Natural killer cell treated with Interleukin-12 subunit alpha and Interleukin-12 subunit beta and Interleukin-15 and Interleukin-18, amount 100 ng/mL, for 72 hours (primary cell): ENCODE results near the gene DOCK1. TPM values are rescaled to one million over a fixed set of nuclear protein-coding genes. Genes with fewer than 3 reads are reported as not detected.

Source experiments
- ATAC-seq, 2 donors: fragments of 150-1000 bp; cut with Tn5 transposase in 1 of 2; sonication (Bioruptor Pico), chemical (Tn5 transposase) in 1 of 2; 2 replicates each; pipeline ENCODE4 v1.10.0; 2021
- DNase-seq: peaks from one replicate; pipeline ENCODE4 v3.0.0; 2022; ENCODE audit warnings: low spot score
- H3K27ac Mint-ChIP-seq, 2 donors: 1 replicate in 1 of 2; 2 replicates in 1 of 2; pipeline ENCODE4 v1.8.0; 2022; ENCODE audit warnings: mixed read lengths in 2 of 2, mild to moderate bottlenecking in 1 of 2, moderate library complexity in 1 of 2
- H3K27me3 Mint-ChIP-seq, 2 donors: 1 replicate in 1 of 2; 2 replicates in 1 of 2; pipeline ENCODE4 v1.8.0; 2022; ENCODE audit warnings: mixed read lengths in 2 of 2
- H3K36me3 Mint-ChIP-seq: one replicate; pipeline ENCODE4 v1.8.0; 2022; ENCODE audit warnings: mixed read lengths
- H3K4me1 Mint-ChIP-seq, 2 donors: 1 replicate in 1 of 2; 2 replicates in 1 of 2; pipeline ENCODE4 v1.8.0; 2022; ENCODE audit warnings: low read depth in 2 of 2, mixed read lengths in 2 of 2, mild to moderate bottlenecking in 1 of 2
- H3K4me3 Mint-ChIP-seq: one replicate; pipeline ENCODE4 v1.8.0; 2022; ENCODE audit warnings: mixed read lengths
- H3K9me3 Mint-ChIP-seq: 2 replicates; pipeline ENCODE4 v1.8.0; 2022; ENCODE audit warnings: mixed read lengths
- total RNA-seq, 2 donors: library from RNA; stranded (reverse); gene quantifications; one replicate each; pipeline ENCODE4 v1.2.3, GENCODE V29; 2022

DOCK1 gene
- total RNA-seq, 2 donors from 2014 or later = 0.28 to 1.3 TPM

DNA sequence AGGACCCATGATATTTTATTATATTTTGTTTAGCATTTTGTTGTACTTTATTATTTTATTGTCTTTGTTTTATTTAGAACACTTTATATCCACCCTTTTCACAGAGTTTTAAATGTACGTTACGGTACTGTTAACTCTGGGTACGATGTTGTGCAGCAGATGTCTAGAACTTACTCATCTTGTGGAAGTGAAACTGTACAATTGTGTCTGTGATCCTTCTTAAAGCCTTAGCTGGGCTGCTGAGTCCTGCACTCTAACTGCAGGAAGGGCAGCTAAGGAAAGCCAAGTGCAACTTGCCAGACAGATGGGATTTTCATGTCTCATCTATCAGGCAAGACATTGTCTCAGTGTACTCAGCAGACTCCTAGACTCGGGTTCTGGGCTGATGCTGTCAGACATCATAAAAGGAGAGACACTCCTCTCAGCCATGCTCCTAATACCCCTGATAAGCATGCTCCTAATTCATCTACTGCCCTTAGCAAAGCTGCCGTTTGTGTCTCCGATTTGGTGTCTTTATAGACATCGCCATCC, 305.8 kb downstream of the DOCK1 start:
- ATAC-seq = no peak
- H3K27me3 Mint-ChIP-seq = peaks cover 9 to 22% of the 10 kb centered on the region in 2 donors
- no peaks in the 10 kb centered on the region for H3K9me3 Mint-ChIP-seq
- H3K4me3 Mint-ChIP-seq = no peak overlapping the region
- H3K4me1 Mint-ChIP-seq = no peaks in the 10 kb centered on the region
- no peaks in the 10 kb centered on the region for H3K36me3 Mint-ChIP-seq
- no peak for DNase-seq
- no peak overlapping the region for H3K27ac Mint-ChIP-seq

DNA sequence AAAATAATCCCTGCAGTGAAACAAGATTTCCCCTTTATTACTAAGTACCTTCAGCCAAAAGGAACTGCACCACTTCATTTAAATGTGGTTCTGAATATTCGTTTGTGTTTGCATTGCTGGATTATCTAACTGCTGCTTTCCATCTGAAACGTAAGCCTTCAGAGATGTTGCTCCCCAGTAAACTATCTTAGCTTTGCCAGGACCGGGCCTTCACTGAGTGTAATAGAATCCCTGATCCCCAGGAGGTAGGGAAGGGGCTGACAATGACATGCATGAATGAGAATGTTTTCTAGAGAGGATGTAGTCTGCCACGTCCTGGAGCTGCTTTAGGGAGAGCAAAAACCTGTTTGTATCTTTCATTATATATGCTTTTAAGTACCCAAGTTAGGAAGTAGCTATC, 310.6 kb downstream of the DOCK1 start:
- H3K27me3 Mint-ChIP-seq = peaks cover 22 to 32% of the 10 kb centered on the region in 2 donors
- no peaks in the 10 kb centered on the region for H3K9me3 Mint-ChIP-seq
- no peak overlapping the region for H3K27ac Mint-ChIP-seq
- no peak for ATAC-seq
- no peak for DNase-seq
- no peaks in the 10 kb centered on the region for H3K4me1 Mint-ChIP-seq
- no peak overlapping the region for H3K4me3 Mint-ChIP-seq
- H3K36me3 Mint-ChIP-seq = no peaks in the 10 kb centered on the region

DNA sequence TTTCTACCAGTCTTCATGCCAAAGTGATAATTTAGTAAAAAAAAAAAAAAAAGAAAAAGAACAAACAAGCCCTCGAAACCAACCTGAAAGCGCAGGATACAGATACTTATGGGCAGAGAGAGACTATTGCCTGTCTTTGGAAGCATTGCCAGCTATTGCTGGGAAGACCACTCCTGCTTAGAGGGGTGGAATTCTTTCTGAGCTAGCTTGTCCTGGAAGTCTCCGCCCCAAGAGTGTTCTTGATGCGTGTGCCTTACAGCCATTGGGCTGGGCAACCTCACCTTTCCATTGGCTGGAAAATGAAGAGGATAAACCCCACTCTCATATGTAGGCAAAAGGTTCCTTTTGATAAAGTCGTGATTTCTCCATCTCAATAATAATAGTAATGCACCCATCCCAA, 311.0 kb downstream of the DOCK1 start:
- Mint-ChIP-seq H3K4me3 (no peak overlapping the region), H3K27me3 (peaks cover 22 to 28% of the 10 kb centered on the region in 2 donors), H3K4me1 (no peaks in the 10 kb centered on the region), H3K27ac (no peak overlapping the region), H3K36me3 (no peaks in the 10 kb centered on the region), H3K9me3 (no peaks in the 10 kb centered on the region)
- ATAC-seq (no peak), DNase-seq (no peak)

DNA sequence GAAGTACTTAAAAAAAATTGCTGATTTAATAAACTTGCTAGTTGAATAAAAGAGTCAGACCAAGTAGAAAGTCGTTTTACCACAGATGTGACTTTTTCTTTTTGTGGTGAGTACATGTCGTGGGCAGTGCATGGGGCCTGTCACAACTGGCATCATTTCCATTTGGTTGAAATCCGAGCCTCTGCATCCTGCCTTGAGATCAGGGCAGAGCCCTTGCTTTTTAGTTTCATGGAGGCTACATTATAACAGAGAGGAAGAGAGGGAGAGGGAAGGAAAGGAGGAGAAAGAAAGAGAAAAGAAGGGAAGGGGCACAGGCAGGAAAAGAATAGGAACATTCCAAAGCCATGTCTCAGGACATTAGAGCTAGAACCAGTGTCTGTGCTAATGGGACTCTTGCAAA, 311.6 kb downstream of the DOCK1 start:
- ATAC-seq (no peak), DNase-seq (no peak)
- Mint-ChIP-seq H3K36me3 (no peaks in the 10 kb centered on the region), H3K4me3 (no peak overlapping the region), H3K27ac (no peak overlapping the region), H3K9me3 (no peaks in the 10 kb centered on the region), H3K4me1 (no peaks in the 10 kb centered on the region), H3K27me3 (peaks cover 26 to 28% of the 10 kb centered on the region in 2 donors)

DNA sequence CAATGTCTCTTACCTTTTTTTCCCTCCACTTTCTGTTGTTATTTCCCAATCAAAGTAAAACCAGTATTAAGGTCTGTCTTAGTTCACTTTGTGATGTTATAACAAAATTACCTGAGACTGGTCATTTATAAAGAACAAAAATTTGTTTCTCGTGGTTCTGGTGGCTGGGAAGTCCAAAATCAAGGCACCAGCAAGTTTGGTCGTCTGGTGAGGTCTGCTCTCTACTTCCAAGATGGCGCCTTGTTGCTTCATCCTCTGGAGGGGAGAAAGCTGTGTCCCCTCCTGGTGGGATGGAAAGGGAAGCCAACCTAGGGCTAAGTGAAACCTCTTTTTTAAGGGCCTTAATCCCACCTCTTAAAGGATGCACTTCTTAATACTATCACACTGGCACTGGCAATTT, 313.4 kb downstream of the DOCK1 start:
- DNase-seq (no peak), ATAC-seq (no peak)
- H3K36me3 Mint-ChIP-seq = no peaks in the 10 kb centered on the region
- no peaks in the 10 kb centered on the region for H3K4me1 Mint-ChIP-seq
- no peak overlapping the region for H3K4me3 Mint-ChIP-seq
- peaks cover 34 to 36% of the 10 kb centered on the region in 2 donors for H3K27me3 Mint-ChIP-seq
- no peak overlapping the region for H3K27ac Mint-ChIP-seq
- no peaks in the 10 kb centered on the region for H3K9me3 Mint-ChIP-seq

DNA sequence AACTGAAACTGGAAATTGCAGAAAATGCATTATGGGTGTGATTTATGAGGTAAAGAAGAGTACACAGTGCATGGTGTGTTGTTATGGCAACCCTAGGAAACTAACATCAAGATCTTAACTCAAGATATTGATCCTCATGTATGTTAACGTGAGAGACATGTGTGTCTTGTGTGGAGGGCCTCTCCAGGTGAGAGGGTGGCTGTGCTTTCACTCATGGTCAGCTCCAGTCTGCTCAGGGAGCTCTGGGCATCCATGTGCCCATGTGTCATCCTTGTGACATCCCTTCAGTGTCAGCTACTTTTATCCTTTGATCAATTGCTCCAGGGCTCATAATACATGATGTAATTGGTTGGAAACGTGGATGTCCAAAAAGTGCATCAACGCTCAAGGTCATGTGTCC, 316.1 kb downstream of the DOCK1 start:
- no peak for ATAC-seq
- H3K27ac Mint-ChIP-seq = no peak overlapping the region
- H3K4me1 Mint-ChIP-seq = no peaks in the 10 kb centered on the region

DNA sequence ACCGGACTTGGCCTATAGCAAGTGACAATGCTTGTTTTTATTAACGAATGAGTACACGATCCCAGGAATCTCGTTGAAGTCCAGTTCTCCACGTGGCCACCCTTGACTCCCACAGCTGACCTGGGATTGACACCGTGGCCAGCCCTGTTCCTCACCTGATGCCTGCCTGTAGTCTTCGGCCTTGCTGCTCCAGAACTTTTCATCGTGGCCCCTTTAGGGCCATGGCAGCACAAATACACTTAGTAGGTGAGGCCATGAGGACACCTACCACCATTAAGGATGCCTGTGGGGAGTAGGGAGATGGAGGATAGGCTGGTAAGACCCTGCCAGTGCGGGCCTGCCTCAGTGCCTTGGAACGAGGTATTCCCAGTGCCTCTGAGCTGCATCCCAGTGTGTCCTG, 321.8 kb downstream of the DOCK1 start:
- no peaks in the 10 kb centered on the region for H3K36me3 Mint-ChIP-seq
- DNase-seq (no peak), ATAC-seq (no peak)
- no peak overlapping the region for H3K4me3 Mint-ChIP-seq
- peaks cover 0 to 3% of the 10 kb centered on the region in 2 donors for H3K4me1 Mint-ChIP-seq
- peaks cover 14 to 18% of the 10 kb centered on the region in 2 donors for H3K27me3 Mint-ChIP-seq
- H3K27ac Mint-ChIP-seq = no peak overlapping the region
- no peaks in the 10 kb centered on the region for H3K9me3 Mint-ChIP-seq

More for the DNA sequence above, 316.1 kb downstream of the DOCK1 start:
- H3K27me3 Mint-ChIP-seq = peaks cover 25 to 26% of the 10 kb centered on the region in 2 donors
- no peak for DNase-seq
- no peaks in the 10 kb centered on the region for H3K9me3 Mint-ChIP-seq
- no peaks in the 10 kb centered on the region for H3K36me3 Mint-ChIP-seq
- H3K4me3 Mint-ChIP-seq = no peak overlapping the region

DNA sequence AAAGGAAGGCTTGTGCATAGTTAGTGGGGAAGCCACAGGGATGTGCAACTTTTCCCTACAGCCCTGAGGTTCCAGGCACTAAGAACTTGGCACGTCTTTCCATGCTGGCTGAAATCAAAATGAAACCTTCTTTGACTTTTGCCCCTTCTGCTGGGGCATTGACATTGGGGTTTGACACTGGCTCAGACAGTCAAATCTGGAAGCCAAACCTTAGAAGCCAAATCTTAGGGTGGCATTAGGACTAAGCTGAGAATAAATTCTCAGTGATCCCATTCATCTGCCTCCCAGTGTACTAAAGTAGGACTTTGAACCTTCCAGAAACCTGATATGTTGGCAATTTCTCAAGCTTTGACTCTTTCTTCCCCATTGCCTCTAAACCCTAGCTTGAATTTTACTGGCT, 322.4 kb downstream of the DOCK1 start:
- Mint-ChIP-seq H3K27me3 (peaks cover 9 to 14% of the 10 kb centered on the region in 2 donors), H3K4me3 (no peak overlapping the region), H3K36me3 (no peaks in the 10 kb centered on the region), H3K4me1 (peaks cover 0 to 3% of the 10 kb centered on the region in 2 donors), H3K27ac (no peak overlapping the region), H3K9me3 (no peaks in the 10 kb centered on the region)
- DNase-seq (no peak), ATAC-seq (no peak)

DNA sequence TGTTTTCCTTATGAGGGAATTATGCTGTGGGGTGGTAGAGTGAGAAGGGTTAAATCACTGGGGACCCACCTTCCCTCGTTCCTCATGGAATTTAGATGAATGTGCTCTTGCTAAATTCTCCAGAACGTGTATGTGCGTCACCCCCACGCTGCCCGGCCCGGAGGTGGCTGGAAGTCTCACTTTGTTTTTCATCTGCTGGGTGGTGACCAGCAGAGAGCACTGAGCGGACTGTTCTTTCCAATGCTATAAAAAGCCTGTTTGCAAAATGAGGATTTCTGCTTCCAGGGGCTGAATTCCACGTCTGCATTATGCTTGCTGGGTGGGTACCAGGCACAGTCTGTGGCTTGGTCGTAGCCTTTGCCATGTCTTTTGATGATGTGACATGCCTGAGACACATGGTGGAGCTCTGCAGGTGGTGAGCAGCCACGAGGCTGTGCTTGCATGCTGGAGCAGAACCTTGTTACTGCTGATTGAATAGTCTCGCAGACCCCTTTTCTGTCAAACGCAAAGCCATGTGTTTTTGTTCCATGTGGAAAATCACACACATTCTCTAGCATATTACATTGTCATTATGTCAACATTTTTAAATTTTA, 323.1 kb downstream of the DOCK1 start:
- DNase-seq = no peak
- no peak overlapping the region for H3K27ac Mint-ChIP-seq
- ATAC-seq = no peak
- H3K4me3 Mint-ChIP-seq = no peak overlapping the region
- H3K27me3 Mint-ChIP-seq = peaks cover 9 to 14% of the 10 kb centered on the region in 2 donors
- no peaks in the 10 kb centered on the region for H3K36me3 Mint-ChIP-seq
- H3K9me3 Mint-ChIP-seq = no peaks in the 10 kb centered on the region
- H3K4me1 Mint-ChIP-seq = peaks cover 0 to 3% of the 10 kb centered on the region in 2 donors

DNA sequence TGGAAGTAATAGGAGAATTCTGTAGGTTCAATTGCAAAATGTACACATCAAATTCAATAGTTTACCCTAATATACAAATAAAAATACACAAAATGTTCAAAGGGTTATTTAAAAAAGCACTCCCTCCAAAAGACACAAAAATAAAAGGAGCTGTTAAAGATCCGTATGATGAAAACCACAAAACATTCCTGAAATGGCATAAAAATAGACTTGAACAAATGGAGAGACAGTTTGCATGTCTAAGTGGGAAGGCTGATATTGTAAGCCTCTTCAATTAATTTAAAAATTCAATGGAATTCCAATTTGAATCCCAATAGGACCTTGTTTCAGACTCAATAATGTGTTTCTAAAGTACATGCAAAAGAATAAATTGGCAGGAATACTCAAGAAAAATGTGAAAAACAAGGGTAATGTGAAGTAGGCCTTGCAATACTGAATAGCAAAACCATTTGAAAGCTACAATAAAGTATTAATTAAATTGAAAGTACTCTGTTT, 329.1 kb downstream of the DOCK1 start:
- no peaks in the 10 kb centered on the region for H3K36me3 Mint-ChIP-seq
- no peak overlapping the region for H3K4me3 Mint-ChIP-seq
- H3K4me1 Mint-ChIP-seq = peaks cover 0 to 8% of the 10 kb centered on the region in 2 donors
- H3K9me3 Mint-ChIP-seq = no peaks in the 10 kb centered on the region
- ATAC-seq (no peak), DNase-seq (no peak)
- no peak overlapping the region for H3K27ac Mint-ChIP-seq
- H3K27me3 Mint-ChIP-seq = peaks cover 6 to 23% of the 10 kb centered on the region in 2 donors

DNA sequence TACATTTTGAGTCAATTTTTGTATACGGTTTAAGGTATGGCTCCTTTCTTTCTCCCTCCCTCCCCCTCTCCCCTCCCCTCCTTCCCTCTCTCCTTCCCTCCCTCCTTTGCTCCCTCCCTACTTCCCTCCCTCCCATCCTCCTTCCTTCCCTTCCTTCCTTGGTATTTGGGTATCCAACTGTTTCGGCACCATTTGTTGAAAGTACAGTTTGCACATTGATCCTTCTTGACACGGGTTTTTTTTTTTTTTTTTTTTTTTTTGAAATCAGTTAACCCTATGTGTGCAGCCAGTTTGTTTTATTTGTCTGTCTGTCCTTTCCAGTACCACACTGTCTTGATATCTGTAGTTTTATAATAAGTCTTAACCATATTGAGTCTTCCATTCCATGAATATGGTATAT, 331.0 kb downstream of the DOCK1 start:
- H3K27me3 Mint-ChIP-seq = peaks cover 4 to 21% of the 10 kb centered on the region in 2 donors
- H3K9me3 Mint-ChIP-seq = no peaks in the 10 kb centered on the region
- no peak overlapping the region for H3K4me3 Mint-ChIP-seq
- DNase-seq (no peak), ATAC-seq (no peak)
- H3K4me1 Mint-ChIP-seq = peaks cover 0 to 8% of the 10 kb centered on the region in 2 donors
- H3K36me3 Mint-ChIP-seq = no peaks in the 10 kb centered on the region
- H3K27ac Mint-ChIP-seq = no peak overlapping the region

DNA sequence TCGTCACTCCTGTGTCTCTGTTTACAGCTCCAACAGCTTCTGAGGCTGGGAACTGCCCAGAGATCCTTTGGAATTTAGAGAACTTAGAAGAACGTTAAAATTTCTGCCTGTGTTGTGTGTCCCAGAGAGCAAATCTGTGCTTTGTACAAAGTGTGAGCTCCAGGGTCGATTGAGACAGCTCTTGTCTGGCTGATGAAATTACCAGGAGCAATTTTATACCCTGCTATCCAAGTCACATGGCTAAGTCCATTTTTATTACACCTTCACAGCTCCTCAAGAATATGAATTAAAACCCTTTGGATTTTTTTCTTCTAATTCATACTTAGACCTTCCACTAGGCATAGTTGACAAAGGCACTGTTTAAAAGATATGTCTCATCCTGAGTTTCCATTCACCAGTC, 337.7 kb downstream of the DOCK1 start:
- no peak for ATAC-seq
- Mint-ChIP-seq H3K9me3 (no peaks in the 10 kb centered on the region), H3K4me3 (no peak overlapping the region), H3K27me3 (peaks cover 4 to 16% of the 10 kb centered on the region in 2 donors), H3K4me1 (peaks cover 16 to 24% of the 10 kb centered on the region in 2 donors), H3K27ac (peak overlapping the region in 1 of 2 donors; percentile 22), H3K36me3 (no peaks in the 10 kb centered on the region)
- DNase-seq = no peak

DNA sequence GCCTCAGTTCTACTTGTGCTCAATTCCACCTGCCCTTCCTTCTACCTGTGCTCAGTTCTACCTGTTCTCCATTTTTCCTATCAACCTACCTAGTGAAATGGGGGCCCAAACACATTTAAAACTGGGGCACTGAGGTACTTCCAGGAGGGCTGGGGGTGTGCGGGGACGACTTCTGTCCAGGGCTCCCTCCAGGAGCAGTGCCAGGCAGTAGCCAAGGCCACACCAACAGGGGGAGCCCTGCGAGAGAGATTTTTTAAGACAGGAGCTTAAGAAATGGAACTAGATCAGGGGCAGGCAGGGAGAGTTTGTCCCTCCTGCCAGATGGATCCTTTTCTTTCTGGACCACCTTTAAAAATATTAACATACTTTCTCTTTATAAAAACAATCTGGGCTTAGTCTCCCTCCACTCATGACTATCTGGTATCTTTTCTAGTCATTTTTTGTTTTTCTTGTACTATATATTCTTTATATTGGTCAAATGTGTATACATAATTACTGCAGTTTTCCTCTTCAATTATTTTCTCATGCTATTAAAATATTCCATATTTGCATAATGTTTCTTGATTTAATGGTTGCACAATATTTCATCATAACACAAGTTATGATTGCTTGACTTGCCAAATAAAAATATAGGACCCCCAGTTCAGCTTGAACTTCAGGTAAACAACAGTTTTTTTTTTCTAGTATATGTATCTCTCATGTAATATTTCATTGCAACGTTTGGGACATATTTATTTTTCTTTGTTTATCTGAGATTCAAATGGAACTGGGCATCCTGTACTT, 338.5 kb downstream of the DOCK1 start:
- Mint-ChIP-seq H3K36me3 (no peaks in the 10 kb centered on the region), H3K4me3 (no peak overlapping the region), H3K27me3 (peaks cover 4 to 8% of the 10 kb centered on the region in 2 donors), H3K9me3 (no peaks in the 10 kb centered on the region), H3K27ac (peak overlapping the region in 1 of 2 donors; percentile 22), H3K4me1 (peaks cover 16 to 22% of the 10 kb centered on the region in 2 donors)
- peak; percentile 57 to 70 for ATAC-seq
- DNase-seq = peak; percentile 69

DNA sequence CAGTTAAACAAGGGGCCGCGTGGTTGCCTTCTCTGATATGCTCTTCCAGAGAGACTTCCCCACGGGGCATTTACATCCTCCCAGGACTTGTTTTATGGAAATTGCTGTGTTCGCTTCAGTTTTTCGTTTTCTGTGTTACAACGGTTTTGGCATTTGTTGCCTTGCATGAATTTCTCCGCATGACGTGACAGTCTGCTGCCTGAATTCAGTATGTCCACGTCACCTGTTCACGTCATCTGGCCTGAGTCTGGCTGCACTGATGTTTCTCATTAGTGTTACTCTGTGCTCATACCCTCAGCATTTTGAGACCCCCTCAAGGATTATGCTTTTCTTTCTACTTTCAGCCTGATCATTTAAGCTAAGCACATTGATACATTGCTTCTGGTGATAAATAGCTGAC, 340.2 kb downstream of the DOCK1 start:
- no peaks in the 10 kb centered on the region for H3K9me3 Mint-ChIP-seq
- ATAC-seq (no peak), DNase-seq (no peak)
- peaks cover 4 to 7% of the 10 kb centered on the region in 2 donors for H3K27me3 Mint-ChIP-seq
- peaks cover 16 to 24% of the 10 kb centered on the region in 2 donors for H3K4me1 Mint-ChIP-seq
- H3K27ac Mint-ChIP-seq = peak overlapping the region in 1 of 2 donors; percentile 50
- H3K4me3 Mint-ChIP-seq = no peak overlapping the region
- H3K36me3 Mint-ChIP-seq = no peaks in the 10 kb centered on the region
